GM23338 (cell line): ENCODE results near the gene FASN.

ENCODE experiments used
- CREB1 ChIP-seq: fragments of 250-450 bp; sonication (Bioruptor Pico); IDR thresholded peaks from 2 replicates; pipeline ENCODE4 v1.5.0; 2020; ENCODE audit warnings: low read depth, mild to moderate bottlenecking, moderate library complexity
- CTCF ChIP-seq, 2 experiments: fragments of 200-600 bp in 1 of 2; sonication (generic) in 1 of 2; conservative IDR thresholded peaks; 2 replicates each; pipeline versions ENCODE4 v1.5.1 to v1.6.1; 2016 to 2017; ENCODE audit warnings: antibody characterized with exemption in 2 of 2, low read depth in 2 of 2, mild to moderate bottlenecking in 2 of 2, moderate library complexity in 1 of 2
- EZH2 ChIP-seq: fragments of 200-600 bp; sonication (generic); IDR thresholded peaks from one replicate; pipeline ENCODE4 v1.8.0; 2017; ENCODE audit warnings: antibody characterized with exemption, mild to moderate bottlenecking, low read depth; ENCODE audit not compliant: unreplicated experiment
- EZH2phosphoT487 ChIP-seq: fragments of 200-600 bp; sonication (generic); IDR thresholded peaks from one replicate; pipeline ENCODE4 v1.8.1; 2018; ENCODE audit warnings: antibody characterized with exemption; ENCODE audit not compliant: unreplicated experiment
- JUNB ChIP-seq: IDR thresholded peaks from one replicate; pipeline ENCODE4 v1.6.1; 2016; ENCODE audit warnings: antibody characterized with exemption; ENCODE audit not compliant: unreplicated experiment
- POLR2AphosphoS5 ChIP-seq: IDR thresholded peaks from 2 replicates; pipeline ENCODE4 v1.6.1; 2016; ENCODE audit warnings: antibody characterized with exemption, low read depth
- REST ChIP-seq: IDR thresholded peaks from one replicate; pipeline ENCODE4 v1.6.1; 2018; ENCODE audit warnings: antibody characterized with exemption; ENCODE audit not compliant: unreplicated experiment
- ZNF331 ChIP-seq: fragments of 250-450 bp; sonication (Bioruptor Pico); IDR thresholded peaks from 2 replicates; pipeline ENCODE4 v1.5.0; 2020; ENCODE audit warnings: low read depth, mild to moderate bottlenecking, moderate library complexity

- TF ChIP-seq CTCF (conservative IDR thresholded peaks at IDR 0.05; ENCODE audit: low read depth in 2 of 2) = no peak
- no peak for TF ChIP-seq REST
- TF ChIP-seq POLR2AphosphoS5 = no peak
- no peak for TF ChIP-seq ZNF331 (CRISPR knock-in tag)
- TF ChIP-seq EZH2phosphoT487 = no peak
- TF ChIP-seq EZH2 = no peak
- TF ChIP-seq JUNB = no peak
- no peak for TF ChIP-seq CREB1 (CRISPR knock-in tag)
These were observed 6.6 kb downstream of the FASN start for GRCh38 chr17:82091264-82092066.
